DND-41 (cell line): ENCODE results near the gene EDN3.

Experiments used
- EZH2 ChIP-seq: IDR thresholded peaks from 3 replicates; pipeline ENCODE4 v1.6.1; 2012; ENCODE audit warnings: borderline replicate concordance, low read depth, mild to moderate bottlenecking, moderate library complexity, low read length, inconsistent platforms; ENCODE audit not compliant: severe bottlenecking
- TF ChIP-seq, protein P1 (sequence below): IDR thresholded peaks from 2 replicates; pipeline ENCODE4 v1.5.1; 2012; ENCODE audit warnings: borderline replicate concordance, low read length, moderate library complexity, mild to moderate bottlenecking; ENCODE audit not compliant: poor library complexity, severe bottlenecking; ENCODE audit errors: extremely low read depth

DNA sequence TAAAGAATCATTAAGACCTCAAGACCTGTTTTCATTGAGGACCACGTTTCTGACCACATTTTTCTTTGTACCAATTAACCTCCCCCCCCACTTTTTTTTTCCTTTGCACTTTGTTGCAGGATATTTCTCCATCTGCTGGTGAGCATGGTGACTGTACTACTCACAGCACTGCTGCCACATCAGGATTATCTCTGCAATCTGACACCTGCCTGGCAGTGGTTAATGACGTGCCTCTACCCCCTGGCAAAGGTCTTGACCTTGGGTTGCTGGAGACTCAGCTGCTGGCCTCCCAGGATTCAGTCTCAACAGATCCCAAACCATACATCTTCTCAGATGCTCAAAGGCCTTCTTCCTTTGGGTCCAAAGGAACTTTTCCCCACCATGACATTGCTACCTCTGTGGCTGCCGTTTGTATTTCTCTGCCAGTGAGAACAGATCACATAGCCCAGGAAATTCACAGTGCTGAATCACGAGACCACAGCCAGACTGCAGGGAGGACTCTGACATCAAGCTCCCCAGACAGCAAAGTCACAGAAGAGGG lies 46.6 kb upstream of the EDN3 start:
- TF ChIP-seq, protein P1, sequence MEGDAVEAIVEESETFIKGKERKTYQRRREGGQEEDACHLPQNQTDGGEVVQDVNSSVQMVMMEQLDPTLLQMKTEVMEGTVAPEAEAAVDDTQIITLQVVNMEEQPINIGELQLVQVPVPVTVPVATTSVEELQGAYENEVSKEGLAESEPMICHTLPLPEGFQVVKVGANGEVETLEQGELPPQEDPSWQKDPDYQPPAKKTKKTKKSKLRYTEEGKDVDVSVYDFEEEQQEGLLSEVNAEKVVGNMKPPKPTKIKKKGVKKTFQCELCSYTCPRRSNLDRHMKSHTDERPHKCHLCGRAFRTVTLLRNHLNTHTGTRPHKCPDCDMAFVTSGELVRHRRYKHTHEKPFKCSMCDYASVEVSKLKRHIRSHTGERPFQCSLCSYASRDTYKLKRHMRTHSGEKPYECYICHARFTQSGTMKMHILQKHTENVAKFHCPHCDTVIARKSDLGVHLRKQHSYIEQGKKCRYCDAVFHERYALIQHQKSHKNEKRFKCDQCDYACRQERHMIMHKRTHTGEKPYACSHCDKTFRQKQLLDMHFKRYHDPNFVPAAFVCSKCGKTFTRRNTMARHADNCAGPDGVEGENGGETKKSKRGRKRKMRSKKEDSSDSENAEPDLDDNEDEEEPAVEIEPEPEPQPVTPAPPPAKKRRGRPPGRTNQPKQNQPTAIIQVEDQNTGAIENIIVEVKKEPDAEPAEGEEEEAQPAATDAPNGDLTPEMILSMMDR = peak; percentile 39
- no peak for TF ChIP-seq EZH2
